ENCODE results near the gene FANK1. TPM values are rescaled to one million over a fixed set of nuclear protein-coding genes. Genes with fewer than 3 reads are reported as not detected.
"Not testable (repeated sequence)": the region's sequence is repeated elsewhere in the genome, so short reads cannot be mapped to it uniquely, and the experiment has no call there.

Gene FANK1
- total RNA-seq, 1 experiment from 2014 or later, result 0.85 TPM

- BruUV-seq (replicated peaks), result no TSS peak
- peak overlapping the region; percentile 56 for H3K27ac Mint-ChIP-seq (ENCODE audit: unreplicated experiment)
- DNase-seq, result no peak
- CTCF ChIA-PET, result interaction anchor here (0.6 kb wide), 1 partner anchor 786 kb away, joined by 4 read pairs; no protein-coding TSS in a partner anchor
- H3K36me3 Mint-ChIP-seq (ENCODE audit: insufficient read depth, unreplicated experiment), result peaks cover 14% of the 10 kb centered on the region
- H3K27me3 Mint-ChIP-seq (ENCODE audit: unreplicated experiment), result no peaks in the 10 kb centered on the region
- no peaks in the 10 kb centered on the region for H3K9me3 Mint-ChIP-seq (ENCODE audit: low read depth, unreplicated experiment)
- peaks cover 37% of the 10 kb centered on the region for H3K4me1 Mint-ChIP-seq (ENCODE audit: low read depth, unreplicated experiment)
- TF ChIP-seq, protein P1, sequence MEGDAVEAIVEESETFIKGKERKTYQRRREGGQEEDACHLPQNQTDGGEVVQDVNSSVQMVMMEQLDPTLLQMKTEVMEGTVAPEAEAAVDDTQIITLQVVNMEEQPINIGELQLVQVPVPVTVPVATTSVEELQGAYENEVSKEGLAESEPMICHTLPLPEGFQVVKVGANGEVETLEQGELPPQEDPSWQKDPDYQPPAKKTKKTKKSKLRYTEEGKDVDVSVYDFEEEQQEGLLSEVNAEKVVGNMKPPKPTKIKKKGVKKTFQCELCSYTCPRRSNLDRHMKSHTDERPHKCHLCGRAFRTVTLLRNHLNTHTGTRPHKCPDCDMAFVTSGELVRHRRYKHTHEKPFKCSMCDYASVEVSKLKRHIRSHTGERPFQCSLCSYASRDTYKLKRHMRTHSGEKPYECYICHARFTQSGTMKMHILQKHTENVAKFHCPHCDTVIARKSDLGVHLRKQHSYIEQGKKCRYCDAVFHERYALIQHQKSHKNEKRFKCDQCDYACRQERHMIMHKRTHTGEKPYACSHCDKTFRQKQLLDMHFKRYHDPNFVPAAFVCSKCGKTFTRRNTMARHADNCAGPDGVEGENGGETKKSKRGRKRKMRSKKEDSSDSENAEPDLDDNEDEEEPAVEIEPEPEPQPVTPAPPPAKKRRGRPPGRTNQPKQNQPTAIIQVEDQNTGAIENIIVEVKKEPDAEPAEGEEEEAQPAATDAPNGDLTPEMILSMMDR (IDR thresholded peaks at IDR 0.05; ENCODE audit: unreplicated experiment), result no peak
- H3K4me3 Mint-ChIP-seq (ENCODE audit: low read depth, unreplicated experiment), result no peak overlapping the region
- intact Hi-C loops (cut with micrococcal nuclease; ENCODE audit: unreplicated experiment), result loop anchor here (2.0 kb wide), 1 partner anchor 38 kb away; no protein-coding TSS in a partner anchor
These were observed 13.8 kb upstream of the FANK1 start for GRCh38 chr10:125882596-125882995.

DNA sequence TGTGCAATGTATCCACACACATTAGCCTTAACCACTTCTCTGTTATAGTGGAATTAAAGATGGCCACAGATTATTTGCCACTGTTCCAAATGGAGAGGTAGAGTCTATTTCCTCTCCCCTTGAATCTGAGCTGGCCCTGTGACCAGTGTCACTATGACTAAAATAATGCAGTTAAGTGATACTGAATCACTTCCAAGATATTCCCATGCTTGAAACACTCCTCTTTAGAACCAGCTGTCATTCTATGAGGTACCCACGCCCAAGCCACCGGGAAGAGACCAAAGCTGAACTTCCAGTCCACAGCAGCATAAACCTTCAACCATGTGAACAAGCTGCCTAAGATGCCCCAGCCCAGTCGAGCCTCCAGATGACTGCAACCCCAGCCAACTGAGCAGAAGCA lies 13.2 kb upstream of the FANK1 start:
- DNase-seq, result no peak
- Mint-ChIP-seq H3K4me3 (ENCODE audit: low read depth, unreplicated experiment) (no peak overlapping the region), H3K27ac (ENCODE audit: unreplicated experiment) (no peak overlapping the region), H3K36me3 (ENCODE audit: insufficient read depth, unreplicated experiment) (peaks cover 14% of the 10 kb centered on the region), H3K4me1 (ENCODE audit: low read depth, unreplicated experiment) (peaks cover 37% of the 10 kb centered on the region), H3K27me3 (ENCODE audit: unreplicated experiment) (no peaks in the 10 kb centered on the region), H3K9me3 (ENCODE audit: low read depth, unreplicated experiment) (no peaks in the 10 kb centered on the region)
- intact Hi-C loops (cut with micrococcal nuclease; ENCODE audit: unreplicated experiment), result loop anchor here (2.0 kb wide), 1 partner anchor 38 kb away; no protein-coding TSS in a partner anchor
- BruUV-seq (replicated peaks), result no TSS peak
- CTCF ChIA-PET, result no interaction called here
- TF ChIP-seq, protein P1 (IDR thresholded peaks at IDR 0.05; ENCODE audit: unreplicated experiment), result no peak

DNA sequence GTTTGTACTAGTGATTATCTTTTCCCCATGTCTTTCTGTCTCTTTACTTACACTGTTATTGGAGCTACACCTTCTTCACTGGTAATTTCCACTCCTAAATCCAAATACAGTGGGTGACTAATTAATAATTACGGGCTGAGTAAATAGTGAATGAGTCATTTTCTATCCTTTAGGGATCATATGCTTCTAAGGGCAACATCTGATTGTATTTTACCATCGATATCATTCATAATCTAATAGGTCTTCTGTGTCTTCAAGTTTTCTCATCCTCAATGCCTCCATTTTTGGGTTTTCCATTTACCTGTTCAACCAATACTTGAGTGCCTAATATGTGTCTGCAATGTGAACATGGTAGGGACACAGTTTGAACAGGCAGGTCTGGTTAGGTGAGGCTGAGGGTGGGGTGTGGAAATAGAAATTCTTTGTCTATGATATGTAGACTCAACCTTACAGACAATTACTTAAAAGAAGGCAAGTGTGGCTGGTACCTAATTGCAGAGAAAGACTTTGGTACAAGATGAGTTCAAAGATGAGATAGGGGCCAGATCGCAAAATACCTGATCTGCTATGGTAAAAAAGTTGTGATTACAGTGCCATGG lies 9.4 kb upstream of the FANK1 start:
- CTCF ChIA-PET, result no interaction called here
- DNase-seq, result no peak
- BruUV-seq (replicated peaks), result no TSS peak

DNA sequence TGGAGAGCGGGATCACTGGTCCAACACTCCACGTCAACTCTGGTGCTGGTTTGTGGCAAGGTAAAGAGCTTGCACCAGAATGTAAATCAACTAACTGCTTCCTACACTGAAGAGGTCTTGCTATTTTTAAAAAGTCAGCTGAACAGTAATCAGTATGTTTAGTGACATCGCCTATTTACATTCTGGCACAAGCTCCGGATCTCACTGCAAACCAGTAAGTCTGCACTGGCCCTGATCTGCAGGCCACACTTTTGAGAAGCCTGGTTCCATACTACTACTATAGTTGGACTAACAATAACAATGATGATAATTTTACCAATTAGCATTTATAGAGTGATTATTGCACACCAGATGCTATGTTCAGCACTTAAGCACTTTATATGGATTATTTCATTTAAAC lies 6.9 kb upstream of the FANK1 start:
- H3K4me3 Mint-ChIP-seq (ENCODE audit: low read depth, unreplicated experiment); BruUV-seq (replicated peaks); intact Hi-C loops (cut with micrococcal nuclease; ENCODE audit: unreplicated experiment); CTCF ChIA-PET; H3K27ac Mint-ChIP-seq (ENCODE audit: unreplicated experiment); H3K27me3 Mint-ChIP-seq (ENCODE audit: unreplicated experiment); H3K36me3 Mint-ChIP-seq (ENCODE audit: insufficient read depth, unreplicated experiment); H3K4me1 Mint-ChIP-seq (ENCODE audit: low read depth, unreplicated experiment); DNase-seq; H3K9me3 Mint-ChIP-seq (ENCODE audit: low read depth, unreplicated experiment): not testable (repeated sequence)

More for the DNA sequence above, 9.4 kb upstream of the FANK1 start:
- Mint-ChIP-seq H3K36me3 (ENCODE audit: insufficient read depth, unreplicated experiment) (peaks cover 4% of the 10 kb centered on the region), H3K9me3 (ENCODE audit: low read depth, unreplicated experiment) (no peaks in the 10 kb centered on the region), H3K27me3 (ENCODE audit: unreplicated experiment) (no peaks in the 10 kb centered on the region), H3K4me1 (ENCODE audit: low read depth, unreplicated experiment) (peaks cover 19% of the 10 kb centered on the region), H3K27ac (ENCODE audit: unreplicated experiment) (no peak overlapping the region), H3K4me3 (ENCODE audit: low read depth, unreplicated experiment) (no peak overlapping the region)
- intact Hi-C loops (cut with micrococcal nuclease; ENCODE audit: unreplicated experiment), result no loop called here
- TF ChIP-seq, protein P1 (IDR thresholded peaks at IDR 0.05; ENCODE audit: unreplicated experiment), result no peak

GRCh38 chr10:125892402-125892801 lies 4.0 kb upstream of the FANK1 start:
- H3K27ac Mint-ChIP-seq (ENCODE audit: unreplicated experiment); H3K4me1 Mint-ChIP-seq (ENCODE audit: low read depth, unreplicated experiment); CTCF ChIA-PET; H3K27me3 Mint-ChIP-seq (ENCODE audit: unreplicated experiment); intact Hi-C loops (cut with micrococcal nuclease; ENCODE audit: unreplicated experiment); H3K4me3 Mint-ChIP-seq (ENCODE audit: low read depth, unreplicated experiment); H3K9me3 Mint-ChIP-seq (ENCODE audit: low read depth, unreplicated experiment); DNase-seq; BruUV-seq (replicated peaks): not testable (repeated sequence)
- peaks cover 32% of the 10 kb centered on the region for H3K36me3 Mint-ChIP-seq (ENCODE audit: insufficient read depth, unreplicated experiment)

GRCh38 chr10:125894176-125894575 lies 2.2 kb upstream of the FANK1 start:
- peaks cover 34% of the 10 kb centered on the region for H3K36me3 Mint-ChIP-seq (ENCODE audit: insufficient read depth, unreplicated experiment)
- CTCF ChIA-PET; DNase-seq; intact Hi-C loops (cut with micrococcal nuclease; ENCODE audit: unreplicated experiment); BruUV-seq (replicated peaks); H3K27me3 Mint-ChIP-seq (ENCODE audit: unreplicated experiment); H3K9me3 Mint-ChIP-seq (ENCODE audit: low read depth, unreplicated experiment): not testable (repeated sequence)
- peak overlapping the region; percentile 96 for H3K27ac Mint-ChIP-seq (ENCODE audit: unreplicated experiment)
- H3K4me3 Mint-ChIP-seq (ENCODE audit: low read depth, unreplicated experiment), result peak overlapping the region; percentile 83
- H3K4me1 Mint-ChIP-seq (ENCODE audit: low read depth, unreplicated experiment), result peaks cover 17% of the 10 kb centered on the region

DNA sequence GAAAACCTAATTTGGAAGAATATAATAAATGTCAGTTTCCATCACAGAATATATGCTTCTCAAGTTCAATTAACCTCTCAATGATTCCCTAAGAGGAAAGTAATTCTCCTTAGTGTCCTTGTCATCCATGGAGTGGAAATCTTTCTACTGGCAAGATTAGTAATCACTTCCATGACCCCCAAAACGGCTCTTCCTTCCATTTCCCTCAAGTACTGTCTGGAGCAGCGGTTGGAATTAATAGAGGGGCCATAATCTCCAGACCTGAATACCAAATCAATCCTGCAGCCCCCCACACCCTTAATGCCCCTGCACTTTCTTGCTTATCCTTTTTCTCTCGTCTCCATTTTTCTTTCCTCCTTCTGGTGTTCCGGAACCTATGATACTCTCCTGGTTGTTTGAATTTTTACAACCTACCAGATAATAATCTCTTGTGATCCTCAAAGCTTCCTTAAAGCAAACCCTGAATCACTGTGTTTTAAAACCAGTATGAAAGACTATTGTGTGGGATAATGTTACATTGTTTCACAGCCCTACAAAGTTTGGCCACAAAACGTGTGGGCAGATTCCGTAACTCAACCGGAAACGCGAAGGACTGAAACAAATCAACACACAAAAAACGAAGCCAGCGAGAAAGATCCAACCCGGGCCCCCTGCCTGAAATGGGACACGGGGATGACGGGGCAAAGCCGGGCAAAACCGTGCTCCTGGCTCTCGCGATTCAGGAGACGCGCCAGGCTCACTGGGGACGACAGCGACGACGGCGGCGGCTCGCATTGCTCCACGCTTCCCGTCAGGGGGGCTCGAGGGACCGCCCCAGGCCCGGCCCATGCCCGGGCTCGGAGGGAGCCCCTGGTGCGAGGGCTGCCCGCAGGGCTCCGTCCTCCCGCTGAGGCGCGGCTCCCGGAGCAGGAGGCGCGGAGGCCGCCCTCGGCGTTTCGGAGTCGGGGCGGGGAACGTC lies 955 bp upstream of the FANK1 start:
- Mint-ChIP-seq H3K4me3 (ENCODE audit: low read depth, unreplicated experiment) (peak overlapping the region; percentile 83), H3K4me1 (ENCODE audit: low read depth, unreplicated experiment) (peaks cover 17% of the 10 kb centered on the region), H3K27ac (ENCODE audit: unreplicated experiment) (peak overlapping the region; percentile 92), H3K36me3 (ENCODE audit: insufficient read depth, unreplicated experiment) (peaks cover 34% of the 10 kb centered on the region)
- DNase-seq, result peak; percentile 59
- H3K9me3 Mint-ChIP-seq (ENCODE audit: low read depth, unreplicated experiment); BruUV-seq (replicated peaks); H3K27me3 Mint-ChIP-seq (ENCODE audit: unreplicated experiment); intact Hi-C loops (cut with micrococcal nuclease; ENCODE audit: unreplicated experiment); CTCF ChIA-PET: not testable (repeated sequence)

Measured in Calu3 (cell line).